Endometrial microvascular endothelial cells (primary cell): ENCODE data around the gene TAF4. TPM values are rescaled to one million over a fixed set of nuclear protein-coding genes. Genes with fewer than 3 reads are reported as not detected.
"Not testable (repeated sequence)": the region's sequence is repeated elsewhere in the genome, so short reads cannot be mapped to it uniquely, and the experiment has no call there.

Experiments
- in situ Hi-C: cut with HindIII; loops from 2 replicates; pipeline ENCODE4 v1.10.0; 2017; ENCODE audit warnings: low sequenced_read_pairs, low pct_unique_long_range_greater_than_20kb; ENCODE audit errors: inconsistent ontology term
- total RNA-seq: library from RNA; depleted of rRNA; stranded (reverse); fragments of >200 nt; gene quantifications from one replicate; pipeline ENCODE4 v1.2.3, GENCODE V29; 2015; ENCODE audit errors: inconsistent ontology term

TAF4 gene
- total RNA-seq, 1 donor from 2014 or later: 2.6 TPM

GRCh38 chr20:61957961-61958715 lies 107.5 kb downstream of the TAF4 start:
- in situ Hi-C loops: no loop called here

GRCh38 chr20:61956396-61957342 lies 109.0 kb downstream of the TAF4 start:
- in situ Hi-C loops: no loop called here

- in situ Hi-C loops: no loop called here
These were observed 109.8 kb downstream of the TAF4 start for GRCh38 chr20:61955668-61956395.

GRCh38 chr20:61954276-61955021 lies 111.2 kb downstream of the TAF4 start:
- in situ Hi-C loops: no loop called here

- in situ Hi-C loops: no loop called here
These were observed 112.4 kb downstream of the TAF4 start for GRCh38 chr20:61953037-61954021.

GRCh38 chr20:61951695-61952533 lies 113.8 kb downstream of the TAF4 start:
- in situ Hi-C loops: no loop called here

GRCh38 chr20:61950641-61951071 lies 115.0 kb downstream of the TAF4 start:
- in situ Hi-C loops: no loop called here

- in situ Hi-C loops: no loop called here
These were observed 115.7 kb downstream of the TAF4 start for GRCh38 chr20:61949714-61950640.

GRCh38 chr20:61949363-61949713 lies 116.3 kb downstream of the TAF4 start:
- in situ Hi-C loops: no loop called here

GRCh38 chr20:61948586-61949362 lies 116.9 kb downstream of the TAF4 start:
- in situ Hi-C loops: no loop called here

- in situ Hi-C loops: not testable (repeated sequence)
These were observed 117.6 kb downstream of the TAF4 start for GRCh38 chr20:61948056-61948455.

GRCh38 chr20:61945495-61945894 lies 120.2 kb downstream of the TAF4 start:
- in situ Hi-C loops: not testable (repeated sequence)

- in situ Hi-C loops: not testable (repeated sequence)
These were observed 120.7 kb downstream of the TAF4 start for GRCh38 chr20:61944967-61945366.

- in situ Hi-C loops: no loop called here
These were observed 123.2 kb downstream of the TAF4 start for GRCh38 chr20:61942526-61942925.
